ENCODE data around the gene CARD11.

- TF ChIP-seq CTCF (IDR thresholded peaks at IDR 0.05) (no peak), POLR2A (IDR thresholded peaks at IDR 0.05) (no peak)
Measured at GRCh38 chr7:3003936-3004335, 39.7 kb downstream of the CARD11 start.

Data from ovary (tissue), 3 donors.